IPS-20b (cell line): ENCODE results near the gene GID8.

Experiments
- H3K27ac ChIP-seq: one replicate; pipeline ENCODE4 v1.5.1; 2013; ENCODE audit warnings: low read length
- H3K27me3 ChIP-seq: 2 replicates; pipeline ENCODE4 v1.6.1; 2013; ENCODE audit warnings: mild to moderate bottlenecking, low read length, inconsistent platforms; ENCODE audit not compliant: insufficient read depth
- H3K36me3 ChIP-seq: 2 replicates; pipeline ENCODE4 v1.6.1; 2013; ENCODE audit warnings: low read depth, mild to moderate bottlenecking, inconsistent platforms, low read length, moderate library complexity; ENCODE audit not compliant: insufficient read depth
- H3K4me1 ChIP-seq: 2 replicates; pipeline ENCODE4 v1.6.1; 2013; ENCODE audit warnings: mild to moderate bottlenecking, control low read depth, inconsistent platforms, low read length, moderate library complexity; ENCODE audit not compliant: insufficient read depth
- H3K4me3 ChIP-seq: 2 replicates; pipeline ENCODE4 v1.5.1; 2013; ENCODE audit warnings: mild to moderate bottlenecking, low read length, inconsistent platforms
- H3K9ac ChIP-seq: 2 replicates; pipeline ENCODE4 v1.6.1; 2013; ENCODE audit warnings: low read depth, mild to moderate bottlenecking, inconsistent platforms, low read length, moderate library complexity
- H3K9me3 ChIP-seq: 2 replicates; pipeline ENCODE4 v1.6.1; 2013; ENCODE audit warnings: mild to moderate bottlenecking, low read depth, low read length, inconsistent platforms; ENCODE audit not compliant: insufficient read depth

The GID8 gene

GRCh38 chr20:62949962-62950361 is 12.0 kb downstream of the GID8 start:
- no peak overlapping the region for H3K4me3 ChIP-seq
- no peaks in the 10 kb centered on the region for H3K9me3 ChIP-seq
- H3K27ac ChIP-seq, result no peak overlapping the region
- no peaks in the 10 kb centered on the region for H3K27me3 ChIP-seq
- peaks cover 55% of the 10 kb centered on the region for H3K36me3 ChIP-seq
- H3K4me1 ChIP-seq, result peaks cover 11% of the 10 kb centered on the region; the same call in 1 of the 2 replicates
- H3K9ac ChIP-seq, result no peak overlapping the region

- Histone ChIP-seq H3K36me3 (peaks cover 47% of the 10 kb centered on the region), H3K4me1 (peaks cover 11% of the 10 kb centered on the region; the same call in 1 of the 2 replicates), H3K4me3 (no peak overlapping the region), H3K9ac (no peak overlapping the region), H3K27ac (no peak overlapping the region), H3K9me3 (no peaks in the 10 kb centered on the region), H3K27me3 (no peaks in the 10 kb centered on the region)
Measured at GRCh38 chr20:62950741-62951140, 12.8 kb downstream of the GID8 start.

- Histone ChIP-seq H3K9me3 (no peaks in the 10 kb centered on the region), H3K4me1 (peaks cover 11% of the 10 kb centered on the region; the same call in 1 of the 2 replicates), H3K27ac (no peak overlapping the region)
Measured at GRCh38 chr20:62951143-62951895, 13.4 kb downstream of the GID8 start.

GRCh38 chr20:62951896-62952372 is 14.0 kb downstream of the GID8 start:
- H3K9me3 ChIP-seq, result no peaks in the 10 kb centered on the region
- H3K4me1 ChIP-seq, result peaks cover 11% of the 10 kb centered on the region; the same call in 1 of the 2 replicates
- H3K9ac ChIP-seq, result peak overlapping the region; percentile 48; the same call in 1 of the 2 replicates
- peak overlapping the region; percentile 53 for H3K4me3 ChIP-seq
- no peaks in the 10 kb centered on the region for H3K27me3 ChIP-seq
- no peak overlapping the region for H3K27ac ChIP-seq
- peaks cover 35% of the 10 kb centered on the region for H3K36me3 ChIP-seq

More at GRCh38 chr20:62951143-62951895, 13.4 kb downstream of the GID8 start:
- Histone ChIP-seq H3K4me3 (no peak overlapping the region), H3K36me3 (peaks cover 41% of the 10 kb centered on the region), H3K9ac (no peak overlapping the region), H3K27me3 (no peaks in the 10 kb centered on the region)

GRCh38 chr20:62952373-62952967 is 14.5 kb downstream of the GID8 start, which contains the start of gene SLC17A9:
TSS of gene SLC17A9 (plus strand) at chr20:62952709. CDS start at chr20:62952831, 122 bp downstream.
- Histone ChIP-seq H3K9ac (peak within 1 kb of the TSS; percentile 48; the same call in 1 of the 2 replicates), H3K9me3 (no peaks in the 10 kb centered on the region), H3K4me1 (peaks cover 11% of the 10 kb centered on the region; the same call in 1 of the 2 replicates), H3K36me3 (peaks cover 35% of the 10 kb centered on the region), H3K4me3 (peak within 1 kb of the TSS; percentile 53), H3K27me3 (no peaks in the 10 kb centered on the region), H3K27ac (no peak within 1 kb of the TSS)

GRCh38 chr20:62952968-62953838 is 15.3 kb downstream of the GID8 start:
- H3K9ac ChIP-seq, result peak overlapping the region; percentile 43; the same call in 1 of the 2 replicates
- H3K4me3 ChIP-seq, result peak overlapping the region; percentile 53; the same call in 1 of the 2 replicates
- H3K36me3 ChIP-seq, result peaks cover 34% of the 10 kb centered on the region
- H3K27ac ChIP-seq, result no peak overlapping the region
- H3K27me3 ChIP-seq, result no peaks in the 10 kb centered on the region
- no peaks in the 10 kb centered on the region for H3K9me3 ChIP-seq
- H3K4me1 ChIP-seq, result peaks cover 11% of the 10 kb centered on the region; the same call in 1 of the 2 replicates

- H3K9ac ChIP-seq, result peak overlapping the region; percentile 43; the same call in 1 of the 2 replicates
Measured at GRCh38 chr20:62953839-62954703, 16.1 kb downstream of the GID8 start.

GRCh38 chr20:62955519-62956386 is 17.8 kb downstream of the GID8 start:
- H3K27me3 ChIP-seq, result no peaks in the 10 kb centered on the region
- no peak overlapping the region for H3K9ac ChIP-seq
- H3K4me1 ChIP-seq, result peaks cover 11% of the 10 kb centered on the region; the same call in 1 of the 2 replicates
- H3K36me3 ChIP-seq, result peaks cover 11% of the 10 kb centered on the region; the same call in 1 of the 2 replicates
- H3K27ac ChIP-seq, result no peak overlapping the region
- no peaks in the 10 kb centered on the region for H3K9me3 ChIP-seq
- H3K4me3 ChIP-seq, result no peak overlapping the region

More at GRCh38 chr20:62953839-62954703, 16.1 kb downstream of the GID8 start:
- Histone ChIP-seq H3K4me3 (peak overlapping the region; percentile 53; the same call in 1 of the 2 replicates), H3K9me3 (no peaks in the 10 kb centered on the region), H3K27me3 (no peaks in the 10 kb centered on the region), H3K36me3 (peaks cover 25% of the 10 kb centered on the region), H3K4me1 (peaks cover 11% of the 10 kb centered on the region; the same call in 1 of the 2 replicates), H3K27ac (no peak overlapping the region)

GRCh38 chr20:62956387-62957135 is 18.6 kb downstream of the GID8 start:
- no peak overlapping the region for H3K9ac ChIP-seq
- peaks cover 11% of the 10 kb centered on the region; the same call in 1 of the 2 replicates for H3K36me3 ChIP-seq
- H3K27ac ChIP-seq, result no peak overlapping the region
- no peaks in the 10 kb centered on the region for H3K9me3 ChIP-seq
- no peaks in the 10 kb centered on the region for H3K27me3 ChIP-seq
- no peak overlapping the region for H3K4me3 ChIP-seq
- peaks cover 11% of the 10 kb centered on the region; the same call in 1 of the 2 replicates for H3K4me1 ChIP-seq
